NCI-H1048 (cell line): ENCODE results near the gene ZNF691.
"Not testable (repeated sequence)": the region's sequence is repeated elsewhere in the genome, so short reads cannot be mapped to it uniquely, and the experiment has no call there.

Source experiments
- DNase-seq: peaks from one replicate; lab custom pipeline; 2025; lab: John Stamatoyannopoulos, UW

Gene ZNF691

DNA sequence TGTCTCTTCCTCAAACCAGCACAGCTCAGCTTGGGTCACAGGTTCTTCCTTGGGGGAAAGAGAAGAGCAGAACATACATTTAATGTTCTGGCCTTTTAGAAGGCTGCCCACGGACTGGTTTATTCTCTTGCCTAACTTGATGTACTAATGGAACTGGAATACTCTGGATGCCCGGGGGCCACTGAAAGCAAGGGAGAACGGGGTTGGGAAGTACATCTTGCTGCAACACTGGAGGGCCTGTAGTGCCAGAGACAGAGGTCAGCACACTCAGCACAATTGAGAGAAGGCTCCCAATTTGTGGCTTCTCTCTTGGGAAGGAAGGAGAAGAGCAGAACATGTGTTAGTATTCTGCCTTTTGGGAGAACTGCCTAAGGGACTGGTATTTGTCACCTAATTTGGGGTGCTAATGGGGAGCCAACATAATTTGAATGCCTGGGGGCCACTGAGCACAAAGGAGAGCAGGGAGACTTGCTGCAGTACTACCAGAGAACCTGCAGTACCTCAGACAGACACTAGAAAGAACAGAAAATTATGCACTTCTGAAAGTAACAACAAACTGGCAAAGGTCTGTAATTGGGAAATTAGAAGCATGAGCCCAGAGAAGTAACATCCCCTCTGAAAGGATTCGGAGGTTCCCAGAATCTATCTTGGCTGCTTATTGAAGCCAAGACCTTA, 14.1 kb downstream of the ZNF691 start:
- no peak for DNase-seq

DNA sequence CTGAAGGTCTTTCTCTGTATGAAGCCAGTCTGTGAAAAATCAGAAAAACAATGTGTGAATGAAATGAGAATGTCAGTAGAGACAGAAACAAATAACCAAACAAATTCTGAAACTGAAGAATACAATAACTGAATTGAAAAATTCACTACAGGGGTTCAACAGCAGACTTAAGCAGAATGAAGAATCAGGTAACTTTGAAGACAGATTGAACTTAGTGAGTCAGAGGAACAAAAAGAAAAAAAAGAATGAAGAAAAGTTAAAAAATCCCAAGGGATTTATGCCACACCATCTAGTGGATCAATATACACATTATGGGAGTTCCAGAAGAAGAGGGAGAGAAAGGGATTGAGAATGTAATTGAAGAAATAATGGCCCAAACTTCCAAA, 14.6 kb downstream of the ZNF691 start:
- no peak for DNase-seq

DNA sequence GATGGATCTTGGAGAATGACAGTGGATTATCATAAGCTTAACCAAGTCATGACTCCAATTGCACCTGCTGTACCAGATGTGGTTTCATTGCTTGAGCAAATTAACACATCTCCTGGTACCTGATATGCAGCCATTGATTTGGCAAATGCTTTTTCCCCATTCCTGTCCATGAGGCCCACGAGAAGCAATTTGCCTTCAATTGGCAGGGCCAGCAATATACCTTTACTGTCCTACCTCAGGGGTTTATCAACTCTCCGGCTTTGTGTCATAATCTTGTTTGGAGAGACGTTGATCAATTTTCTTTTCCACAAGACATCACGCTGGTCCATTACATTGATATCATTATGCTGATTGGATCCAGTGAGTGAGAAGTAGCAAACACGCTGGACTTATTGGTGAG, 20.1 kb downstream of the ZNF691 start:
- DNase-seq: no peak

DNA sequence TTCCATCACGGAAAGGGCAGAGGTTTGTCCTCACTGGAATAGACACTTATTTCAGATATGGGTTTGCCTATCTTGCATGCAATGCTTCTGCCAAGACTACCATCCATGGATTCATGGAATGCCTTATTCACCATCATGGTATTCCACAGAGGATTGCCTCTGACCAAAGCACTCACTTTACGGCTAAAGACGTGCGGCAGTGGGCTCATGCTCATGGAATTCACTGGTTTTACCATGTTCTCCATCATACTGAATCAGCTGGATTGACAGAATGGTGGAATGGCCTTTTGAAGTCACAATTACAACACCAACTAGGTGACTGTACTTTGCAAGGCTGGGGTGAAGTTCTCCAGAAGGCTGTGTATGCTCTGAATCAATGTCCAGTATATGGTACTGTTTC, 22.1 kb downstream of the ZNF691 start:
- DNase-seq: not testable (repeated sequence)

DNA sequence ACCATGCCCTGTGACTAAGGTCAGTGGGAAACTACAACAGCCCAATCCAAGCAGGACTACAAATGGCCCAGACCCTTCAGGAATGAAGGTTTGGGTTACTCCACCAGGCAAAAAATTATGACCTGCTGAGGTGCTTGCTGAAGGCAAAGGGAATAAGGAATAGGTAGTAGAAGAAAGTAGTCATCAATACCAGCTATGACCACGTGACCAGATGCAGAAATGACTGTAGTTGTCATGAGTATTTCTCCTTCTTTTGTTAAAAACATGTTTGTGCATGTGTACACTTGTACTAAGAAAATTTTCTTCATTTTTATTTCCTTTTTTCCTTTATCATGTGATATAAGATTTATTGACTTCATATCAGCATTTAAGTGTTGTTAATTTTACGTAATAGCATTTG, 22.8 kb downstream of the ZNF691 start:
- not testable (repeated sequence) for DNase-seq

DNA sequence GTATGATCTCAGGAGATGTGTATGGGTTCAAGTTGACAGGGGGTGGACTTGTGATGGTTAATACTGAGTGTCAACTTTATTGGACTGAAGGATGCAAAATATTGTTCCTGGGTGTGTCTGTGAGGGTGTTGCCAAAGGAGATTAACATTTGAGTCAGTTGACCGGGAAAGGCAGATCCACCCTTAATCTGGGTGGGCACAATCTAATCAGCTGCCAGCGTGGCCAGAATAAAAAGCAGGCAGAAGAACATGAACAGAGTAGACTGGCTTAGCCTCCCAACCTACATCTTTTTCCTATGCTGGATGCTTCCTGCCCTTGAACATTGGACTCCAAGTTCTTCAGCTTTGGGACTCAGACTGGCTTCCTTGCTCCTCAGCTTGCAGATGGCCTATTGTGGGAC, 23.3 kb downstream of the ZNF691 start:
- DNase-seq: not testable (repeated sequence)

DNA sequence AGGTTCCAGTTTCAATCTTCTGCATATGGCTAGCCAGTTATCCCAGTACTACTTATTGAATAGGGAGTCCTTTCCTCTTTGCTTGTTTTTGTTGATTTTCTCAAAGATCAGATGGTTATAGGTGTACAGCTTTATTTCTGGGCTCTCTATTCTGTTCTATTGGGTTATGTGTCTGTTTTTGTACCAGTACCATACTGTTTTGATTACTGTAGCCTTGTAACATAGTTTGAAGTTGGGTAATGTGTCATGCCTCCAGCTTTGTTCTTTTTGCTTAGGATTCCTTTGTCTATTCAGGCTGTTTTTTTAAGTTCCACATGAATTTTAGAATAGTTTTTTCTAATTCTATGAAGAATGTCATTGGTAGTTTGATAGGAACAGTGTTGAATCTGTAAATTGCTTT, 26.7 kb downstream of the ZNF691 start:
- DNase-seq: not testable (repeated sequence)

DNA sequence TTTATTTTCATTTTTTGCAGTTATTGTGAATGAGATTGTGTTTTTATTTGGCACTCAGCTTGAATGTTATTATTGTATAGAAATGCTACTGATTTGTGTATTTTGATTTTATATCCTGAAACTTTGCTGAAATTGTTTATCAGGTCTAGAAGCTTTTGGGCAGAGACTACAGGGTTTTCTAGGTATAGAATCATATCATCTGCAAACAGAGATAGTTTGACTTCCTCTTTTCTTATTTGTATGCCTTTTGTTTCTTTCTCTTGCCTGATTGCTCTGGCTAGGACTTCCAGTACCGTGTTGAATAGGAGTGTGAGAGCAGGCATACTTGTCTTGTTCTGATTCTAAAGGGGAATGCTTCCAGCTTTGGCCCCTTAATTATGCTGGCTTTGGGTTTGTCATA, 27.3 kb downstream of the ZNF691 start:
- no peak for DNase-seq

DNA sequence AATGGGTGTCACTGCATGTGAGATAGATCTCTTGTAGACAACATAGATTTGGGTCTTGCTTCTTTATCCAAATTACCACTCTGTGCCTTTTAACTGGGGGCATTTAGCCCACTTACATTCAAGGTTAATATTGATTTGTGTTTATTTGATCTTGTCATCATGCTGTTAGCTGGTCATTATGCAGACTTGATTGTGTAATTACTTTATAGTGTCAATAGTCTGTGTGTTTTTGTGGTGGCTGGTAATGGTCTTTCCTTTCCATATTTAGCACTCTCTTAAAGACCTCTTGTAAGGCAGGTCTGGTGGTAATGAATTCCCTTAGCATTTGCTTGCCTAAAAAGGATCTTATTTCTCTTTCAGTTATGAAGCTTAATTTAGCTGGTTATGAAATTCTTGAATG, 29.6 kb downstream of the ZNF691 start:
- DNase-seq: no peak

DNA sequence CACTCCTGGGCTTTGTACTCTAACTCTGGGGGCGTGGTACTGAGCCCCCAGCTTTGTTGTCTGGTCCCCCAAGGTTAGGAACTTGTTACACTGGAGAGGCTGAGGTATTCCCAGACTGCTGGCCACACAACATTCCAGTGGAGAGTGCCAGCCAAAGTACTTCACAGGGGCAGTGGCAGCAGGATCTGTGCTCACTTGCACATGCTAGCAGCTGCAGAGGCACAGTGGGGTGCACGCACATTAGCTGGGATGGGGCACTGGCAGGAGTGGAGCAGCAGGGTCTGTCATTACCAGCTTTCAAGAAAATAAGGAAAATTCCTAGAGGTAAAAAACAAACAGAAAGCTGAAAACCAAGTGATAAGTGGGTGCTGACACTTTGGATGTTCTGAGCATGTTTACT, 31.0 kb downstream of the ZNF691 start:
- DNase-seq: no peak

DNA sequence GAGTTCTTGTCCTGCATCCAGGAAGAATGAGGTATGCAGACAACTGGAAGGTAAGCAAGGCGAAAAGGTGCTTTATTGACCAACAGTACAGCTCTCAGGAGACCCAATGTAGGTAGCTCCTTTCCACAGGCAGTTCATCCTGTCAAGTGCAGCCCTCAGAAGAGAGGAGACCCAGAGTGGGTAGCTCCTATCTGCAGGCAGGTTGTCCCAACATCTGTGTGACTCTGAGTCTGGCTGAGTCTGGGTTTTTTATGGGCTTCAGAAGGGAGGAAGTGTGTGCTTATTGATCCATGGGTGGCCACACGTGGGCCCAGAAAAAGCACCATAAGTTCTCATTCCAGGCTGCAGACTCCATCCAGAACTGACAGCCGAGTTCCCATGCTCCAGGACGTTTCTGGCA, 34.0 kb downstream of the ZNF691 start:
- DNase-seq: no peak

DNA sequence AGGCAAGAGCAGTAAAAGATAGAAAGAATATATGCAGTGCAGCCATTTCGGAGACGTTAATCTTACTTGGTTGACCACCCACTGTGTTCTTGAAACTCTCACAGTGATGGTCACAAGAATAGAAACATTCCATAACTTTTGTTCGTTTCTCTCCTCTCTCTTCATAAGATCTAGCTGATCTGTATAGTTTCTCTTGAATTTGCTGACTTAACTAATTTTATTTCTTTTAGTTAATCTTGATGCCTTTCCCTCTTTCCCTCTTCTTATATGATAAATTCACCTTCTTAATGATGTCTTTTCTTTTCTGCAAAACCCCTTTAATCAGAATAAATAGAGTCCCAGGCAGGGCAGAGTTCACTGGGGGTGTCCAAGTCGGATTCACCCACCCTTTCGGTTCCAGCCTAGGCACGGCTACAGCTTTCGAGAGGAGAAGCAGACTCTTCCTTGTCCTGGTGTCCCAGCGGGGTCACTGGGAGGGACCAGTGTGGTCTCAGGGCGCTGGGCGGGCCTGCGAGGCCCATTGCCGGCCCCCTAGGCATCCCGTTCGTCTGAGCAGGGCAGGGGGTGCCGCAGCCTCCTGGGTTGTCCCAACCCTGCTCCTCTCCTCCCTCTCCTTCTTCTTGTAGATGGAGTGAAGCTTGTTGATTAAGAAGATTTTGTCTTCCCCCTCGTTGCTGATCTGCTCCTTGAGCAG, 39.8 kb downstream of the ZNF691 start:
- no peak for DNase-seq

DNA sequence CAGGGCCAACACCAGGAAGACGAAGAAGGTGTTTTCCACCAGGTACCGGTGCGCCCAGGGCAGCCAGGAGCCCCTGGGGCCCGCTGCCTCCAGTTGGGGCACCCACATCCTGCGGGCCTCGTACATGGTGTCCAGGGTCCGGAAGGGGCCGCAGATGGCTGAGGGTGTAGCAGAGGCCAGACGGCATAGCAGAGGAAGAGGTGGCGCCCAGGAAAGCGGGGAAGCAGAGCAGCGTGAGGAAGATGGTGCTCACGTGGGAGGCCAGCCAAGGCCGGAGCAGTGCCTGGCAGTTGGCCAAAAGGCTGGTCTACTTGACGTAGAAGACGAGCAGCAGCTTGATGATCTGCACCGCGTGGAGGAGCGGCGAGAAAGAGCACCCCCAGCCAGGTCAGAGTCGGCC, 40.4 kb downstream of the ZNF691 start:
- DNase-seq: no peak

DNA sequence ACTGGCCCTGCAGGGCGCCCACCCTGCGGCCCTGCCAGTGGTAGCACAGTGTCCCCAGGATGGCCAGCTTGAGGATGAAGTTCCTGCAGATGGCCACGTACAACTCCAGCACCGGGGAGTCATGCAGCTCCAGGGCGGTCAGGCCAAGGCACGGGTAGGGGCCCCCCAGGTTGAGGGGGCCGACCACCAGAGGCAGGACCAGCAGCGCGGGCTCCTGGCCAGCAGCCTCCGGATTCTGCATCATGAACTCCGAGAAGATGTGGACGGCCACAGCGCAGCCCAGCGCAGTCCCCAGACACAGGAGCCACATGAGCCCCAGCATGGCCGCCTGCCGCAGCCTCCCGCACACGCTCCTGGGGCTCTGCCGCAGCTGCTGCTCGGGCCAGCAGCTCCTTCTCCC, 41.0 kb downstream of the ZNF691 start:
- DNase-seq: no peak

DNA sequence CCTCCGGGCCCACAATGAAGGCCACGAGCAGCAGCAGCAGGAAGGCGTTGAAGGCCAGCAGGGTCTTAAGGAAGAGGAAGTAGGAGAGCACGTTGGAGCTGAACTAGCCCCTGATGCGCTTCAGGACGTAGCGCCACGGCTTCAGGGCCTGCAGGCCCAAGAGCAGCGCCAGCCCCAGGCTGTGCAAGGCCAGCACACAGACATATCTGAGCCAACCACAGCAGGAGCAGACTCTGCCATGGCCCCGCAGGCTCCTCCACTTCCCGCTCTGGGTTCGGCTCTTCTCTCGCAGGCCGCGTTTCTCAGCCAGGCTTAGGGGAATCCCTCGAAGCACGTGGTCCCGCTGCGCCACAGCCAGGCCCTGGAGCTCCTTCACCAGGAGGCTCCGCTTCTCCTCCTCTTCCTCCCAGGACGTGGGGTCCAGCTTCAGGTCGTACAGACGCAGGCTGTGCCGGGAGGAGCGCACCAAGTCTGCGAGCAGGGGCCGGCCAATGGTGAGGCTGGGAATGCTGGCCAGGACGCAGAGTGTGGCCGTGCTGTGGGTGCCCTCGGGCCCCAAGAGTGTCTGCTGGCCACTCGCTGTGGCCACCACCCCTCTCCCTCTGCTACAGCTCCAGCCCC, 41.7 kb downstream of the ZNF691 start:
- no peak for DNase-seq

DNA sequence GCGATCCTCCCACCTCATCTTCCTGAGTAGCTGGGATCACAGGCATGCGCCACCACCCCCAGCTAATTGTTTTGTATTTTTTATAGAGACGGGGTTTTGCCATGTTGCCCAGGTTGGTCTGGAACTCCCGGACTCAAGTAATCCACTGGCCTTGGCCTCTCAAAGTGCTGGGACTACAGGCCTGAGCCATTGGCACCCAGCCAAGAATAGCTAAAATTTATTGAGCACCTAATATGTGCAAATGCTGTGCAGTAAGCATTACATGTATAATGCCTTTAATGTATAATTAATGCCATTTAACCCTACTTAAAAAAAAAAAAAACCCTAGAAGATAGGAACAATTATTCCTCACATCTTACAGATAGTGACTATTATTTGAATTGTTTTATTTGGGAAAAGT, 42.9 kb downstream of the ZNF691 start:
- DNase-seq: no peak

DNA sequence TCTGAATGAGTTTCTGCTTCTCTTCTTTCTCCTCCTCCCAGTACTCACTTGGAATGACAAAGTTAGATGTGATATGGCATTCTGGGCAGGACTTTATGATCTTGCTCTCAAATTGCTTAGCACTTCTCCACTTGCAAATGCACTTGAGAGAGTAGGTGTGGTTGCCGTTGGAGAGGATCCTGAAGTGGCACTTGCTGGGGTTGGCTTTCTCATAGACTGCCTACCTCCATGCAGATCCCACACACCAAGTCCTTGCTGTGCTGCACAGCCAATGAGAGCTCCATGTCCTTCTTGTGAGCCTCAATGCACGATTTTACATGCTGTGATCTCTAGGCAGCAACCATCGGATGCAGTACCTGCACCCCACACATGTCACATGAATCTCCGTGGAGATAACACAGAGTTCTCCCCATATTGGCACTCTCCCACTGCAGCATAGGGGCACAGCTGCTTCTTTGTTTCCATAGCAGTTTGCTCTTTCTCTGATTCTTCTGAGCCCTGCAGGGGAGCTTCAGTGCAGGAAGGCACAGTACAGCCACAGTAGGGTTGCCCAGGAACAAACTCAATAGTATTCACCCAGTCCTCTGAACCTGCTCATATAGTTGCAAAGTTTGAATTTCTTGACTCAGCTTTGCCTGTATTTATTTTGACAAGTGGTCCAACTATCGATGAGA, 45.2 kb downstream of the ZNF691 start:
- no peak for DNase-seq

DNA sequence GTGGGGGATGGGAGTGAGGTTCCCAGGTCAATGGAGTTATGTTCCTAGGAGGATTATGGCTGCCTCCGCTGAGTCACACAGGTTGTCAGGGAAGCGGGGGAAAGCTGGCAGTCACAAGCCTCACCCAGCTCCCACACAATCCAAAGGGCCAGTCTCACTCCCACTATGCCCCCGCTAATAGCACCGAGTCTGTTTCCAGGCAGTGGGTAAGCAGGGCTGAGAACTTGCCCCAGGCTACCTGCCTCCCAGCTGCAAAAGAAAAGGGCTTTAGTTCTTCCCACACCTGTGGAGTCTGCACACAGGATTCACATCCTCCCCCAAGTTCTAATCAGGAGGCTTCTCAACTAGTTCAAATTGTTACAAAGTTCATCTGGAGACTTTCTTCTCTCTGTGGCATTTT, 53.5 kb downstream of the ZNF691 start:
- not testable (repeated sequence) for DNase-seq
